Stimulated activated CD4-positive, alpha-beta T cell treated with anti-CD3 and anti-CD28 coated beads, Interleukin-4, amount 100 ng/mL, for 48 hours (primary cell): ENCODE results near the gene EPHB1.

Experiments used
- DNase-seq, 2 donors: peaks; one replicate each; pipeline ENCODE4 v3.0.0-alpha.2; 2020; ENCODE audit warnings: low read depth in 2 of 2

EPHB1 gene

GRCh38 chr3:134794950-134795745 lies at the start of gene EPHB1:
Gene EPHB1, plus strand, starts transcription at chr3:134795260.
- peak; percentile 57 to 67 for DNase-seq

GRCh38 chr3:134748698-134749097 lies 46.4 kb upstream of the EPHB1 start:
- DNase-seq, result no peak

- DNase-seq, result no peak
These were observed 45.9 kb upstream of the EPHB1 start for GRCh38 chr3:134749174-134749573.

- DNase-seq, result no peak
These were observed 45.1 kb upstream of the EPHB1 start for GRCh38 chr3:134749802-134750553.

- DNase-seq, result no peak
These were observed 43.2 kb upstream of the EPHB1 start for GRCh38 chr3:134751831-134752230.

GRCh38 chr3:134752761-134753461 lies 42.1 kb upstream of the EPHB1 start:
- DNase-seq, result no peak

- no peak for DNase-seq
These were observed 40.9 kb upstream of the EPHB1 start for GRCh38 chr3:134753999-134754742.

- DNase-seq, result peak; percentile 18 to 24
These were observed 40.1 kb upstream of the EPHB1 start for GRCh38 chr3:134754768-134755559.

- no peak for DNase-seq
These were observed 39.2 kb upstream of the EPHB1 start for GRCh38 chr3:134755821-134756220.

GRCh38 chr3:134757549-134758069 lies 37.5 kb upstream of the EPHB1 start:
- no peak for DNase-seq

GRCh38 chr3:134761213-134761612 lies 33.8 kb upstream of the EPHB1 start:
- DNase-seq, result no peak

GRCh38 chr3:134762016-134762415 lies 33.0 kb upstream of the EPHB1 start:
- no peak for DNase-seq

- DNase-seq, result no peak
These were observed 29.6 kb upstream of the EPHB1 start for GRCh38 chr3:134765468-134765867.

- DNase-seq, result no peak
These were observed 28.8 kb upstream of the EPHB1 start for GRCh38 chr3:134766290-134766689.

- no peak for DNase-seq
These were observed 26.9 kb upstream of the EPHB1 start for GRCh38 chr3:134768116-134768515.

- DNase-seq, result no peak
These were observed 26.2 kb upstream of the EPHB1 start for GRCh38 chr3:134768837-134769236.

- no peak for DNase-seq
These were observed 25.7 kb upstream of the EPHB1 start for GRCh38 chr3:134769287-134769868.

GRCh38 chr3:134772011-134772410 lies 23.0 kb upstream of the EPHB1 start:
- no peak for DNase-seq

GRCh38 chr3:134772591-134772990 lies 22.5 kb upstream of the EPHB1 start:
- no peak for DNase-seq

- no peak for DNase-seq
These were observed 19.2 kb upstream of the EPHB1 start for GRCh38 chr3:134775831-134776230.
